ENCODE measurements around the gene SENP6.

DNA sequence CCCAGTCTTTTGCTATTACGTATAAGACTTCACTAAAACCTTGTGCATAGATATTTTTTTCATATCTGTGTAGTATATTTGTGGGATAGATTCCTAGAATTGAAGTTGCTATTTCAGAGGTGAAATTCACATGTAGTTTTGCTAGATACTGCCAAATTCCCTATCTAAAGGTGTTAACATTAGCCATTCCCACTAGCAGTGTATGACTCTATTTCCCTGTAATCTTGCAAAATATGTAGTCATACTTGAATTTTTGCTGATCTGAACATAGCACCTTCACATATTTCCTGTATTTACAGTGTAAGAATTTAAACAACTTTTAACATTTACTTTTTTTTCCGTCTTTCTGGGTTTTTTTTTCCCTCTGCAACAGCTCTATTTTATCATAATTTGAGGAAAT is 24.9 kb downstream of the SENP6 start:
- TF ChIP-seq, protein P1, sequence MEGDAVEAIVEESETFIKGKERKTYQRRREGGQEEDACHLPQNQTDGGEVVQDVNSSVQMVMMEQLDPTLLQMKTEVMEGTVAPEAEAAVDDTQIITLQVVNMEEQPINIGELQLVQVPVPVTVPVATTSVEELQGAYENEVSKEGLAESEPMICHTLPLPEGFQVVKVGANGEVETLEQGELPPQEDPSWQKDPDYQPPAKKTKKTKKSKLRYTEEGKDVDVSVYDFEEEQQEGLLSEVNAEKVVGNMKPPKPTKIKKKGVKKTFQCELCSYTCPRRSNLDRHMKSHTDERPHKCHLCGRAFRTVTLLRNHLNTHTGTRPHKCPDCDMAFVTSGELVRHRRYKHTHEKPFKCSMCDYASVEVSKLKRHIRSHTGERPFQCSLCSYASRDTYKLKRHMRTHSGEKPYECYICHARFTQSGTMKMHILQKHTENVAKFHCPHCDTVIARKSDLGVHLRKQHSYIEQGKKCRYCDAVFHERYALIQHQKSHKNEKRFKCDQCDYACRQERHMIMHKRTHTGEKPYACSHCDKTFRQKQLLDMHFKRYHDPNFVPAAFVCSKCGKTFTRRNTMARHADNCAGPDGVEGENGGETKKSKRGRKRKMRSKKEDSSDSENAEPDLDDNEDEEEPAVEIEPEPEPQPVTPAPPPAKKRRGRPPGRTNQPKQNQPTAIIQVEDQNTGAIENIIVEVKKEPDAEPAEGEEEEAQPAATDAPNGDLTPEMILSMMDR (IDR thresholded peaks at IDR 0.05) = no peak
- TF ChIP-seq POLR2A (IDR thresholded peaks at IDR 0.05) = no peak
